Breast epithelium (tissue), 4 donors: ENCODE data around the gene KRTAP10-9. TPM values are rescaled to one million over a fixed set of nuclear protein-coding genes. Genes with fewer than 3 reads are reported as not detected.
"Not testable (repeated sequence)": the region's sequence is repeated elsewhere in the genome, so short reads cannot be mapped to it uniquely, and the experiment has no call there.

Source experiments
- DNase-seq, 2 donors: peaks; one replicate each; pipeline ENCODE4 v3.0.0-alpha.2; 2019; ENCODE audit warnings: low spot score in 2 of 2
- H3K27ac ChIP-seq, 2 donors: fragments of 200-600 bp; sonication (generic) in 1 of 2; one replicate each; pipeline ENCODE4 v1.5.1; 2016 to 2019; ENCODE audit warnings: mild to moderate bottlenecking in 1 of 2
- H3K27me3 ChIP-seq, 2 donors: fragments of 200-600 bp; sonication (generic) in 1 of 2; one replicate each; pipeline versions ENCODE4 v1.5.1 to v1.6.0; 2017 to 2019; ENCODE audit warnings: control low read depth in 1 of 2, mild to moderate bottlenecking in 1 of 2
- H3K36me3 ChIP-seq: fragments of 200-600 bp; one replicate; pipeline ENCODE4 v1.5.1; 2019
- H3K4me1 ChIP-seq, 2 donors: fragments of 200-600 bp; sonication (generic); one replicate each; pipeline ENCODE4 v1.5.1; 2016 to 2019; ENCODE audit warnings: control low read depth in 1 of 2
- H3K4me3 ChIP-seq, 3 donors: fragments of 200-600 bp; sonication (generic); 1 replicate in 2 of 3; 2 replicates in 1 of 3; pipeline ENCODE4 v1.5.1; 2016 to 2019; ENCODE audit warnings: mild to moderate bottlenecking in 3 of 3, moderate library complexity in 2 of 3
- H3K9me3 ChIP-seq, 2 donors: fragments of 200-600 bp; sonication (generic) in 1 of 2; one replicate each; pipeline ENCODE4 v1.5.1; 2016 to 2019; ENCODE audit warnings: control low read depth in 1 of 2
- CTCF ChIP-seq, 3 donors: fragments of 450-650 bp; IDR thresholded peaks; one replicate each; pipeline ENCODE4 v1.5.1; 2016 to 2017; ENCODE audit warnings: antibody characterized with exemption in 3 of 3, mild to moderate bottlenecking in 3 of 3, moderate library complexity in 3 of 3
- POLR2A ChIP-seq: fragments of 450-650 bp; IDR thresholded peaks from one replicate; pipeline ENCODE4 v1.6.1; 2016; ENCODE audit warnings: antibody characterized with exemption, mild to moderate bottlenecking, moderate library complexity
- POLR2AphosphoS5 ChIP-seq, 3 donors: sonication (generic); formaldehyde crosslinking; IDR thresholded peaks; one replicate each; pipeline ENCODE4 v1.6.1; 2017; ENCODE audit warnings: antibody characterized with exemption in 3 of 3
- intact Hi-C: fragments of 100-400 bp; cut with DNase I; formaldehyde crosslinking; loops from one replicate; pipeline ENCODE4 v1.15.1; 2023; ENCODE audit warnings: low total_unique reads
- total RNA-seq, 3 donors: library from RNA; depleted of rRNA; stranded (reverse); fragments of >200 nt; gene quantifications; one replicate each; pipeline ENCODE4 v1.1.0, GENCODE V29; 2016

Gene KRTAP10-9
- total RNA-seq, 3 donors from 2014 or later, result not detected

GRCh38 chr21:44589094-44589493 lies 37.8 kb upstream of the KRTAP10-9 start:
- peaks cover 0 to 6% of the 10 kb centered on the region in 2 donors for H3K9me3 ChIP-seq
- intact Hi-C loops, result no loop called here
- H3K36me3 ChIP-seq, result no peaks in the 10 kb centered on the region
- H3K4me3 ChIP-seq, result no peak overlapping the region
- TF ChIP-seq POLR2A (no peak), POLR2AphosphoS5 (IDR thresholded peaks at IDR 0.05) (no peak), CTCF (IDR thresholded peaks at IDR 0.05) (no peak)
- H3K27ac ChIP-seq, result no peak overlapping the region
- no peak for DNase-seq
- H3K4me1 ChIP-seq, result no peaks in the 10 kb centered on the region
- peaks cover 0 to 34% of the 10 kb centered on the region in 2 donors for H3K27me3 ChIP-seq

GRCh38 chr21:44589586-44590305 lies 37.1 kb upstream of the KRTAP10-9 start:
- Histone ChIP-seq H3K27me3 (peaks cover 0 to 34% of the 10 kb centered on the region in 2 donors), H3K9me3 (peaks cover 0 to 6% of the 10 kb centered on the region in 2 donors), H3K4me1 (no peaks in the 10 kb centered on the region), H3K27ac (no peak overlapping the region), H3K4me3 (no peak overlapping the region), H3K36me3 (no peaks in the 10 kb centered on the region)
- intact Hi-C loops, result no loop called here
- DNase-seq, result peak in 1 of 2 donors; percentile 43
- TF ChIP-seq POLR2A (no peak), POLR2AphosphoS5 (IDR thresholded peaks at IDR 0.05) (no peak), CTCF (IDR thresholded peaks at IDR 0.05) (no peak)

GRCh38 chr21:44590311-44590721 lies 36.6 kb upstream of the KRTAP10-9 start:
- intact Hi-C loops, result no loop called here
- Histone ChIP-seq H3K27ac (no peak overlapping the region), H3K4me1 (no peaks in the 10 kb centered on the region), H3K4me3 (no peak overlapping the region), H3K36me3 (no peaks in the 10 kb centered on the region), H3K9me3 (peaks cover 0 to 6% of the 10 kb centered on the region in 2 donors), H3K27me3 (peaks cover 0 to 32% of the 10 kb centered on the region in 2 donors)
- TF ChIP-seq CTCF (IDR thresholded peaks at IDR 0.05), result no peak
- TF ChIP-seq POLR2AphosphoS5 (IDR thresholded peaks at IDR 0.05), result no peak
- no peak for TF ChIP-seq POLR2A
- peak in 1 of 2 donors; percentile 47 for DNase-seq

- H3K27me3 ChIP-seq, result peaks cover 0 to 28% of the 10 kb centered on the region in 2 donors
- H3K36me3 ChIP-seq, H3K4me1 ChIP-seq, intact Hi-C loops, H3K27ac ChIP-seq, H3K4me3 ChIP-seq, H3K9me3 ChIP-seq: not testable (repeated sequence)
- peak in 1 of 2 donors; percentile 24 for DNase-seq
Measured at GRCh38 chr21:44590897-44591800, 35.7 kb upstream of the KRTAP10-9 start.

GRCh38 chr21:44591801-44592130 lies 35.1 kb upstream of the KRTAP10-9 start:
- DNase-seq, H3K4me3 ChIP-seq, H3K9me3 ChIP-seq, intact Hi-C loops, H3K4me1 ChIP-seq, H3K36me3 ChIP-seq, H3K27ac ChIP-seq: not testable (repeated sequence)
- peaks cover 0 to 24% of the 10 kb centered on the region in 2 donors for H3K27me3 ChIP-seq
